ENCODE results near the gene THSD7A.

Gene THSD7A

GRCh38 chr7:11749629-11750028, 82.4 kb downstream of the THSD7A start:
- no peak for DNase-seq
- no peak for ATAC-seq

GRCh38 chr7:11748884-11749283, 83.1 kb downstream of the THSD7A start:
- ATAC-seq (no peak), DNase-seq (no peak)

- DNase-seq: no peak
- ATAC-seq: no peak
Observed at GRCh38 chr7:11747715-11748485, 84.1 kb downstream of the THSD7A start.

- DNase-seq: no peak
- no peak for ATAC-seq
Observed at GRCh38 chr7:11746591-11746990, 85.4 kb downstream of the THSD7A start.

- no peak for DNase-seq
- ATAC-seq: no peak
Observed at GRCh38 chr7:11743548-11743947, 88.5 kb downstream of the THSD7A start.

- ATAC-seq (no peak), DNase-seq (no peak)
Observed at GRCh38 chr7:11743016-11743415, 89.0 kb downstream of the THSD7A start.

GRCh38 chr7:11742496-11742895, 89.5 kb downstream of the THSD7A start:
- no peak for ATAC-seq

GRCh38 chr7:11737723-11738122, 94.3 kb downstream of the THSD7A start:
- no peak for ATAC-seq
- DNase-seq: no peak

More at GRCh38 chr7:11742496-11742895, 89.5 kb downstream of the THSD7A start:
- no peak for DNase-seq

GRCh38 chr7:11732207-11732606, 99.8 kb downstream of the THSD7A start:
- no peak for ATAC-seq
- DNase-seq: no peak

GRCh38 chr7:11730725-11731124, 101.3 kb downstream of the THSD7A start:
- no peak for DNase-seq
- no peak for ATAC-seq

GRCh38 chr7:11727864-11728263, 104.1 kb downstream of the THSD7A start:
- DNase-seq: no peak
- ATAC-seq: no peak

GRCh38 chr7:11726794-11727155, 105.2 kb downstream of the THSD7A start:
- ATAC-seq: no peak

GRCh38 chr7:11726001-11726793, 105.8 kb downstream of the THSD7A start:
- no peak for DNase-seq
- ATAC-seq: no peak

More at GRCh38 chr7:11726794-11727155, 105.2 kb downstream of the THSD7A start:
- no peak for DNase-seq

GRCh38 chr7:11716185-11716584, 115.8 kb downstream of the THSD7A start:
- DNase-seq (no peak), ATAC-seq (no peak)

- no peak for ATAC-seq
- DNase-seq: no peak
Observed at GRCh38 chr7:11714676-11715075, 117.3 kb downstream of the THSD7A start.

GRCh38 chr7:11714205-11714604, 117.8 kb downstream of the THSD7A start:
- no peak for ATAC-seq
- DNase-seq: no peak

GRCh38 chr7:11713352-11713751, 118.6 kb downstream of the THSD7A start:
- no peak for DNase-seq
- no peak for ATAC-seq

GRCh38 chr7:11710377-11710776, 121.6 kb downstream of the THSD7A start:
- ATAC-seq (no peak), DNase-seq (no peak)

- DNase-seq: no peak
- ATAC-seq: no peak
Observed at GRCh38 chr7:11709196-11709595, 122.8 kb downstream of the THSD7A start.

- DNase-seq (no peak), ATAC-seq (no peak)
Observed at GRCh38 chr7:11707606-11708193, 124.3 kb downstream of the THSD7A start.

GRCh38 chr7:11706666-11707605, 125.1 kb downstream of the THSD7A start:
- no peak for ATAC-seq
- DNase-seq: no peak

GRCh38 chr7:11703829-11704228, 128.2 kb downstream of the THSD7A start:
- DNase-seq (no peak), ATAC-seq (no peak)
